GM12891 (cell line): ENCODE data around the gene PRMT1.

Source experiments
- PAX5 ChIP-seq: IDR thresholded peaks from 2 replicates; pipeline ENCODE4 v1.6.1; 2011; ENCODE audit warnings: low read length, moderate library complexity, mild to moderate bottlenecking; ENCODE audit not compliant: insufficient read depth, severe bottlenecking
- POLR2A ChIP-seq: IDR thresholded peaks from 2 replicates; pipeline ENCODE4 v1.6.1; 2011; ENCODE audit warnings: low read depth, low read length, control low read depth
- POLR2AphosphoS5 ChIP-seq: IDR thresholded peaks from 2 replicates; pipeline ENCODE4 v1.6.1; 2011; ENCODE audit warnings: low read depth, low read length, control low read depth
- SPI1 ChIP-seq: IDR thresholded peaks from 2 replicates; pipeline ENCODE4 v1.6.1; 2011; ENCODE audit warnings: low read depth, low read length, control low read depth
- TAF1 ChIP-seq: IDR thresholded peaks from 2 replicates; pipeline ENCODE4 v1.6.1; 2011; ENCODE audit warnings: low read depth, low read length, control low read depth

DNA sequence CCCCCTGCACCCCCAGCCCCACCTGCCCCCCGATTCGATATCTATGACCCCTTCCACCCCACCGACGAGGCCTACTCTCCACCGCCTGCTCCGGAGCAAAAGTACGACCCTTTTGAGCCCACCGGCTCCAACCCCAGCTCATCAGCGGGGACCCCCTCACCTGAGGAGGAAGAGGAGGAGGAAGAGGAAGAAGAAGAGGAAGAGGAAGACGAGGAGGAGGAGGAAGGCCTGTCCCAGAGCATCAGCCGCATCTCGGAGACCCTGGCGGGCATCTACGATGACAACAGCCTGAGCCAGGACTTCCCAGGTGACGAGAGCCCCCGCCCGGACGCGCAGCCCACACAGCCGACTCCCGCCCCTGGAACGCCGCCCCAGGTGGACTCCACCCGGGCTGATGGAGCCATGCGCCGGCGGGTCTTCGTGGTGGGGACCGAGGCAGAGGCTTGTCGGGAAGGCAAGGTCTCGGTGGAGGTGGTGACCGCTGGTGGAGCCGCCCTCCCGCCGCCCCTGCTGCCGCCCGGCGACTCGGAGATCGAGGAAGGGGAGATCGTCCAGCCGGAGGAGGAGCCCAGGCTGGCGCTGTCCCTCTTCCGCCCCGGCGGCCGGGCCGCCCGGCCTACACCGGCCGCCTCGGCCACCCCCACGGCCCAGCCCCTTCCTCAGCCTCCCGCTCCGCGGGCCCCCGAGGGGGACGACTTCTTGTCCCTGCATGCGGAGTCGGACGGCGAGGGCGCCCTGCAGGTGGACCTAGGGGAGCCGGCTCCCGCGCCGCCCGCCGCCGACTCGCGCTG, 25.8 kb upstream of the PRMT1 start:
- no peak for TF ChIP-seq POLR2A
- TF ChIP-seq POLR2AphosphoS5 = no peak
- TF ChIP-seq SPI1 = no peak
- no peak for TF ChIP-seq TAF1
- TF ChIP-seq PAX5 = no peak
